Prostate gland (tissue), 2 donors: ENCODE results near the gene TMTC1. TPM values are rescaled to one million over a fixed set of nuclear protein-coding genes. Genes with fewer than 3 reads are reported as not detected.

Source experiments
- DNase-seq: peaks from one replicate; pipeline ENCODE4 v3.0.0-alpha.2; 2019; ENCODE audit warnings: low spot score
- H3K27ac ChIP-seq, 2 donors: fragments of 200-600 bp; sonication (generic); 2 replicates each; pipeline ENCODE4 v1.5.1; 2017 to 2019
- H3K27me3 ChIP-seq: fragments of 200-600 bp; sonication (generic); replicated peaks from 2 replicates; pipeline ENCODE4 v1.5.1; 2019; ENCODE audit not compliant: insufficient read depth
- H3K36me3 ChIP-seq, 2 donors: fragments of 200-600 bp; sonication (generic); 1 replicate in 1 of 2; 2 replicates in 1 of 2; pipeline versions ENCODE4 v1.5.1 to v1.8.1; 2017 to 2019
- H3K4me1 ChIP-seq: fragments of 200-600 bp; sonication (generic); replicated peaks from 2 replicates; pipeline ENCODE4 v1.5.1; 2019
- H3K4me3 ChIP-seq, 2 donors: fragments of 200-600 bp; sonication (generic); 2 replicates each; pipeline ENCODE4 v1.5.1; 2017 to 2019
- H3K9me3 ChIP-seq: fragments of 200-600 bp; sonication (generic); 2 replicates; pipeline ENCODE4 v1.5.1; 2017
- POLR2A ChIP-seq: fragments of 450-650 bp; IDR thresholded peaks from one replicate; pipeline ENCODE4 v1.6.1; 2016; ENCODE audit warnings: antibody characterized with exemption, mild to moderate bottlenecking
- POLR2AphosphoS5 ChIP-seq: sonication (generic); formaldehyde crosslinking; IDR thresholded peaks from one replicate; pipeline ENCODE4 v1.6.1; 2017; ENCODE audit warnings: antibody characterized with exemption
- WGBS: methylation state at CpG from one replicate; pipeline ENCODE4 v1.1.5; 2018; 5-methylcytosine and 5-hydroxymethylcytosine counted together
- intact Hi-C: fragments of 100-400 bp; cut with DNase I; formaldehyde crosslinking; loops from one replicate; pipeline ENCODE4 v1.14.2; 2022
- total RNA-seq, 2 donors: library from RNA; depleted of rRNA; stranded (reverse); fragments of >200 nt; gene quantifications; one replicate each; pipeline ENCODE4 v1.1.0, GENCODE V29; 2016
- TF ChIP-seq, protein P1 (sequence below), 4 experiments: fragments of 200-600 bp in 2 of 4; fragments of 450-650 bp in 2 of 4; sonication (generic) in 2 of 4; IDR thresholded peaks; 1 replicate in 3 of 4; 2 replicates in 1 of 4; pipeline ENCODE4 v1.5.1; 2016 to 2019; ENCODE audit warnings: antibody characterized with exemption in 4 of 4, mild to moderate bottlenecking in 2 of 4, moderate library complexity in 2 of 4

The TMTC1 gene
- total RNA-seq, 2 donors from 2014 or later: 12.9 to 25.2 TPM

GRCh38 chr12:29609431-29610215 lies 174.1 kb downstream of the TMTC1 start:
- TF ChIP-seq POLR2A (no peak), POLR2AphosphoS5 (no peak)
- TF ChIP-seq, protein P1, sequence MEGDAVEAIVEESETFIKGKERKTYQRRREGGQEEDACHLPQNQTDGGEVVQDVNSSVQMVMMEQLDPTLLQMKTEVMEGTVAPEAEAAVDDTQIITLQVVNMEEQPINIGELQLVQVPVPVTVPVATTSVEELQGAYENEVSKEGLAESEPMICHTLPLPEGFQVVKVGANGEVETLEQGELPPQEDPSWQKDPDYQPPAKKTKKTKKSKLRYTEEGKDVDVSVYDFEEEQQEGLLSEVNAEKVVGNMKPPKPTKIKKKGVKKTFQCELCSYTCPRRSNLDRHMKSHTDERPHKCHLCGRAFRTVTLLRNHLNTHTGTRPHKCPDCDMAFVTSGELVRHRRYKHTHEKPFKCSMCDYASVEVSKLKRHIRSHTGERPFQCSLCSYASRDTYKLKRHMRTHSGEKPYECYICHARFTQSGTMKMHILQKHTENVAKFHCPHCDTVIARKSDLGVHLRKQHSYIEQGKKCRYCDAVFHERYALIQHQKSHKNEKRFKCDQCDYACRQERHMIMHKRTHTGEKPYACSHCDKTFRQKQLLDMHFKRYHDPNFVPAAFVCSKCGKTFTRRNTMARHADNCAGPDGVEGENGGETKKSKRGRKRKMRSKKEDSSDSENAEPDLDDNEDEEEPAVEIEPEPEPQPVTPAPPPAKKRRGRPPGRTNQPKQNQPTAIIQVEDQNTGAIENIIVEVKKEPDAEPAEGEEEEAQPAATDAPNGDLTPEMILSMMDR (IDR thresholded peaks at IDR 0.05): no peak
- 84% methylated on average over 12 of the region's 12 CpGs for WGBS
- intact Hi-C loops: no loop called here
- DNase-seq: no peak
- Histone ChIP-seq H3K9me3 (no peaks in the 10 kb centered on the region), H3K27ac (no peak overlapping the region), H3K27me3 (no peaks in the 10 kb centered on the region), H3K36me3 (no peaks in the 10 kb centered on the region), H3K4me1 (no peaks in the 10 kb centered on the region), H3K4me3 (no peak overlapping the region)

- DNase-seq: no peak
- Histone ChIP-seq H3K4me3 (no peak overlapping the region), H3K27me3 (no peaks in the 10 kb centered on the region), H3K4me1 (no peaks in the 10 kb centered on the region), H3K9me3 (no peaks in the 10 kb centered on the region), H3K27ac (no peak overlapping the region), H3K36me3 (no peaks in the 10 kb centered on the region)
- TF ChIP-seq, protein P1 (IDR thresholded peaks at IDR 0.05): no peak
- TF ChIP-seq POLR2A (no peak), POLR2AphosphoS5 (no peak)
- intact Hi-C loops: no loop called here
- 82% methylated on average over 7 of the region's 7 CpGs for WGBS
Observed at GRCh38 chr12:29608581-29608980, 175.2 kb downstream of the TMTC1 start.

GRCh38 chr12:29599381-29599780 lies 184.4 kb downstream of the TMTC1 start:
- Histone ChIP-seq H3K27ac (no peak overlapping the region), H3K9me3 (no peaks in the 10 kb centered on the region), H3K36me3 (no peaks in the 10 kb centered on the region), H3K27me3 (no peaks in the 10 kb centered on the region), H3K4me3 (no peak overlapping the region), H3K4me1 (no peaks in the 10 kb centered on the region)
- no peak for DNase-seq
- TF ChIP-seq POLR2A: no peak
- TF ChIP-seq, protein P1 (IDR thresholded peaks at IDR 0.05): no peak
- no peak for TF ChIP-seq POLR2AphosphoS5
- intact Hi-C loops: no loop called here
- 76% methylated on average over 3 of the region's 3 CpGs for WGBS

DNA sequence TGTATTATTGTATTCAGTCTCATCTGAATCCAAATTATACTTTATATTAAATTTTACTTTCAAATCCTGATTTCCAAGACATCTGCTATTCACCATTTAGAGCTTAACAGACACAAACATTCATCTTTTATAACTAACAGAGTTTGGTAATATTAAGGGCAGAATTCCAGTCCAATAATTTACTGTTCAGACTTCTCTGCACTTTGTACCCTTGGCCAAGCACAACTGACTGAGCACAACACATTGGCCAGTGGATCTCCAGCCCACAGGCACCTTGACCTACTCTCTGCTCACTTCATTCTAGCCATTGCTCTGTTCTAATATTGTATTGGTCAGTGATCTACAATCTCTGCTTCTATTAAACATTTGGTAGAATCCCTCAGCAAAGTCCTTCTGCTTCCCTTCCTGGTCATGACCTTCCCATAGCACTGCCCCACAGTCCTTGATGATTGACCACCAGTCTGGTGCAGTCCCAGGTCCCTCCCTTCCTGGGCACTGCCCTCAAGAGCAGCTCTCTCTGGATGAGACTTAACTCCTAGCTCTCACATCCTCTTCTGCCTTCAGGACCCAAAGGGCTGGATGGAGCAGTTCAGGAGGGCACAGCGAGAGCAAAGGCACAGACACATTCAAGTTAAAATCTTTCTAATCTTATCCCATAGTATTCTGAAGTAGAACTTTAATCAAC lies 188.5 kb downstream of the TMTC1 start:
- no peak overlapping the region for H3K4me3 ChIP-seq
- H3K4me1 ChIP-seq: no peaks in the 10 kb centered on the region
- TF ChIP-seq POLR2AphosphoS5 (no peak), POLR2A (no peak)
- TF ChIP-seq, protein P1 (IDR thresholded peaks at IDR 0.05): no peak
- intact Hi-C loops: no loop called here
- WGBS: 100% methylated on average over 1 of the region's 1 CpG
- no peak for DNase-seq
- H3K36me3 ChIP-seq: no peaks in the 10 kb centered on the region
- H3K9me3 ChIP-seq: no peaks in the 10 kb centered on the region
- H3K27me3 ChIP-seq: no peaks in the 10 kb centered on the region
- H3K27ac ChIP-seq: no peak overlapping the region
